GM12872 (cell line): ENCODE results near the gene LTC4S.

Source experiments
- TF ChIP-seq, protein P1 (sequence below): IDR thresholded peaks from 3 replicates; pipeline ENCODE4 v1.5.1; 2011; ENCODE audit warnings: low read depth, mild to moderate bottlenecking, low read length, moderate library complexity; ENCODE audit not compliant: insufficient read depth

The LTC4S gene

DNA sequence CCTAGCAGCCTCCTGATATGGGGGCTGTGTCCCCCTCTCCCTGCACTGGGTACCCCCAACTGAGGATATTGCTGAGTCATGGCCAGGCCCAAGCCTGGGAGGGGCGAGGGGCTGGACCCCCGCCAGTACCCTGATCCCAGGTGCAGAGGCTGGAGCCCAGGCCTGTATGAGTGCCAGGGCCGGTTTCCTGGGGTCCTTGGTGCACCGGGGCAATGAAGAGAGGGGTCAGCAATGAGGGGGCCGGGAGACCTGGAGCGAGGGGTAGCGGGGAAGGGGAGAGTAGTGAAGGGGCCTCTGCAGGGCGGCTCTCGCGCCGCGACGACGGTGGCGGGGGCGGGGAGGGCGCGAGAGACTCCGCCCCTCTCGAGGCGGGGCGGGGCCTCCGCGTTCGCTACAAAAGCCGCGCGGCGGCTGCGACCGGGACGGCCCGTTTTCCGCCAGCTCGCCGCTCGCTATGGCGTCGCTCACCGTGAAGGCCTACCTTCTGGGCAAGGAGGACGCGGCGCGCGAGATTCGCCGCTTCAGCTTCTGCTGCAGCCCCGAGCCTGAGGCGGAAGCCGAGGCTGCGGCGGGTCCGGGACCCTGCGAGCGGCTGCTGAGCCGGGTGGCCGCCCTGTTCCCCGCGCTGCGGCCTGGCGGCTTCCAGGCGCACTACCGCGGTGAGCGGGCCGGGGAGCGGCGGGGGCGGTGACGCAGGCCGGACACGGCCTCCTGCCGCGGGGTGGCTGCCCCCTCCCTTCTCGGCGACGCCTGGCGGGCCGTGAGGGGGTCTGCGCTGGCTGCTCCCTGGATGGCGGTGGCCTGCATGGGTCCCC, 26.9 kb downstream of the LTC4S start, which contains the start of gene SQSTM1:
TSS of gene SQSTM1 (plus strand) at position 423 of the 815 bp plus-strand sequence. CDS start at position 455, 32 bp downstream.
- TF ChIP-seq, protein P1, sequence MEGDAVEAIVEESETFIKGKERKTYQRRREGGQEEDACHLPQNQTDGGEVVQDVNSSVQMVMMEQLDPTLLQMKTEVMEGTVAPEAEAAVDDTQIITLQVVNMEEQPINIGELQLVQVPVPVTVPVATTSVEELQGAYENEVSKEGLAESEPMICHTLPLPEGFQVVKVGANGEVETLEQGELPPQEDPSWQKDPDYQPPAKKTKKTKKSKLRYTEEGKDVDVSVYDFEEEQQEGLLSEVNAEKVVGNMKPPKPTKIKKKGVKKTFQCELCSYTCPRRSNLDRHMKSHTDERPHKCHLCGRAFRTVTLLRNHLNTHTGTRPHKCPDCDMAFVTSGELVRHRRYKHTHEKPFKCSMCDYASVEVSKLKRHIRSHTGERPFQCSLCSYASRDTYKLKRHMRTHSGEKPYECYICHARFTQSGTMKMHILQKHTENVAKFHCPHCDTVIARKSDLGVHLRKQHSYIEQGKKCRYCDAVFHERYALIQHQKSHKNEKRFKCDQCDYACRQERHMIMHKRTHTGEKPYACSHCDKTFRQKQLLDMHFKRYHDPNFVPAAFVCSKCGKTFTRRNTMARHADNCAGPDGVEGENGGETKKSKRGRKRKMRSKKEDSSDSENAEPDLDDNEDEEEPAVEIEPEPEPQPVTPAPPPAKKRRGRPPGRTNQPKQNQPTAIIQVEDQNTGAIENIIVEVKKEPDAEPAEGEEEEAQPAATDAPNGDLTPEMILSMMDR = no peak

DNA sequence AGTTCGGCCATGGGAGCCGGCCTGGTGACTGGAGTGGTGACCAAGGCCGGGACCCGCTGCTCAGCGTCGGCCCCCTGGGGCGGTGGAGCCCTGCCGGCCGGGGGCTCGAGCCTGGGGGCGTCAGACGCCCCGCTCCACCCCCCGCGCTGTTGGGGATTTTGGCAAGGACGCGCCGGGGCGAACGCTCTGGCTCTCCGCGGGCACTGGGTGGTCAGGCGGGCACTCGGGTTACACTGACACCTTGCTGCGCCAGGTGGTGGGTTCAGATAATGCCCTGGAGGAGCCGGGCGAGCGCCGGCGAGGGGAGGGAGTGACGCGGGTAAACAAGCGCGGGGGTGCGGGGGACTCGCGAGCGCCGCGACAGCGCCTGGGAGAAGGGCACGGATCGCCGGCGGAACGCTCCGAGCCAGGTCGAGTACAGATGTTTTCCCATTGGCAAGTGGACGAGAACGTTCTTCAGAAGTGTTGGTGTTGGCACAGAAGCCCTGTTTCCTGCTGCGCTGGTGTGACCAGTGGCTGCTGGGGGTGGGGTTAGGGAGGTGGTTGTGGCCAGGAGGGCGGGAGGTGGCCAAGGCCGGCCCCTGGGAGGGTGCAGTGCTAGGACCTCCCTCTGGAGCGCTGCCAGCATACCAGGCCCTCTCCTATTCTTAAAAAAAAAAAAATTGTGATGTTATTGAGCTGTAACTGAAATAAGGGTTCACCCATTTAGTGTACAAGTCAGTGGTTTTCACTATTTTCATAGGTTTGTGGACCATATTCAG, 27.7 kb downstream of the LTC4S start:
- TF ChIP-seq, protein P1 = no peak

DNA sequence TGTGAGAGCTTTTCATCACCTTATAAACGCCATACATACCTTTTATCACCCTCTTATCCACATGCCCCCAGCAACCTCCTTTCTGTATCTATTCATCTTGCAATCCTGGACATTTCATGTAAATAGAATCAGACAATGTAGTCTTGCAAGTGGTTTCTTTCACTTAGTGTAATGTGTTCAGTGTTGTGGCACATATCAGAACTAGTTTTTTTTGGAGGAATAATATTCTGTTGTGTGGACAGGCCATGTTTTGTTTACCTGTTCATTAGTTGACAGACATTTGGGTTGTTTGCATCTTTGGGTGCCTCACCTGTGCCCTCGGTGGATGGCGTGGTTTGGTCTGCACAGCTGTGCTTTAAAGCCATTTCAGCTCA, 28.3 kb downstream of the LTC4S start:
- TF ChIP-seq, protein P1 = no peak

DNA sequence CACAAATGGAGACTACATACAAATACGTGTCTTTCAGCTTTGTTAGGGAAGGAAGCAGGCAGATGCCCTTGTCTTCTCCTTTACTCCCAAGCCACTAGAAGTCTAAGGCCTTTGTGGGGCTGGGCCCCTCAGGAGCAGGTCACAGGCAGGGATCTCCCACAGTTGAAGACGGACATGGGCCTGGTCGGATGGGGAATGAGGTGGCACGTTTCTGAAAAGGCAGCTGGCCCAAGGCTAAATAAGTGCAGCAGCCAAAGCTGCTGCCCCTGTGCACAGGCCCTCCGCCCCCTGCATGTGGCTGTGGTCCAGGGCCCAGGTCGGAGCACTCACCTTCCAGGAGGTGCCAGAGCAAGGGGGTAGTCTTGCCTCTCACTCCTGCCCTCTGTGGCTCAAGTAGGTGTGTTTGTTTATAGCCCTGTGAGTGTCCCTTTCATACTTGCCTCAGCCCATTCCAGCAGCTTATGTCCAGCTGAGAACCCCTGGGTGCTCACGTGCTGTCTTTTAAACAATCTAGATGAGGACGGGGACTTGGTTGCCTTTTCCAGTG, 28.7 kb downstream of the LTC4S start:
- TF ChIP-seq, protein P1 = no peak

DNA sequence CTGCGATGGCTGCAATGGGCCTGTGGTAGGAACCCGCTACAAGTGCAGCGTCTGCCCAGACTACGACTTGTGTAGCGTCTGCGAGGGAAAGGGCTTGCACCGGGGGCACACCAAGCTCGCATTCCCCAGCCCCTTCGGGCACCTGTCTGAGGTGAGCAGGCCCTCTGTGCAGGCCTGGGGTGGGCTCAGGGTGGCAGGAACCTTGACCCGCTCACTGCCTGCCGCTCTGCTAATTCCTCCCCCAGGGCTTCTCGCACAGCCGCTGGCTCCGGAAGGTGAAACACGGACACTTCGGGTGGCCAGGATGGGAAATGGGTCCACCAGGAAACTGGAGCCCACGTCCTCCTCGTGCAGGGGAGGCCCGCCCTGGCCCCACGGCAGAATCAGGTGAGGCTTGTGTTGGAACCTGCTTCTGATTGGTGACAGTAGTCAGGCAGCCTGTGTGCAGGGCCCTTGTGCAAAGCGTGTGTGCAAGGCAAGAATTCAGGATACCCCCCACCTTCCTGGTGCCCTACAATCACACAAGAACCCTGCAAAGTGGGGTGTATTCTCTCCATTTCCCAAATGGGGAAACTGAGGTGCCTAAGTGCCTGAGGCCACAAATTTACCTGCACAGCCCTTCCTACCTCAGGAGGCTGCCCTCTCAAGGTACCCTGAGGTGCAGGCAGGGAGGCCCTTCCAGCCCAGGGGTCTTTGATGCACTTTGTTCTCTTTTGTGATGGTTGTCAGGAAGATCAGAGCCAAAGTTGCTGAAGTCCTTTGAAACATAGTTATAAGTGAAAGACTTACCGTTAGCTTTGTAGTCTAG, 30.4 kb downstream of the LTC4S start:
- TF ChIP-seq, protein P1 = no peak

DNA sequence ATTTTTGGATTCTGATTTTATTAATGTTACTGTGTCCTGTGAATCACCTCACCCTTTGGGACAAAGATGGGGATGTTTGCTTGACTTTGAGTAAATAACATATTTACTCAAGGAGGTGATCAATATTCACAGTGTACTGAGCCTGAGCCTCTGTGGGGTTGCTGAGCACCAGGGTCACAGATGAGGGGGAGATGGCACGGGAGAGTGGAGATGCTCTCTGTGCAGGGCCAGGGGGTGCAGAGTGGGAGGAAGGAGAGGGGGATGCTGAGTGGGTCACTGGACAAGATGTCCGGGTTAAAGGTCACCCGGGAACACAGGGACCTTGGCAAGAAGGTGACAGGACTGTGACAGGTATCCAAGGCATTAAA, 30.9 kb downstream of the LTC4S start:
- TF ChIP-seq, protein P1 = no peak
